Panc1 (cell line): Measurements from ENCODE around the gene NTNG1. TPM values are rescaled to one million over a fixed set of nuclear protein-coding genes. Genes with fewer than 3 reads are reported as not detected.

Source experiments
- ATAC-seq: fragments of 200-7000 bp; cut with Tn5 transposase; 2 replicates; pipeline ENCODE4 v1.9.1; 2020; ENCODE audit warnings: mild to moderate bottlenecking, moderate library complexity
- BruUV-seq: library from RNA; stranded (reverse); fragments of 400-500 nt; replicated peaks from 2 replicates; lab custom pipeline; 2021; lab: Mats Ljungman, UMichigan
- CTCF ChIA-PET: fragments of 300-600 bp; sonication (Branson Sonifier 250); formaldehyde crosslinking; loops from one replicate; lab custom pipeline; 2022; ENCODE audit warnings: antibody characterized with exemption; lab: Charles Lee
- POLR2A ChIA-PET: fragments of 300-600 bp; sonication (Branson Sonifier 250); formaldehyde crosslinking; loops from one replicate; lab custom pipeline; 2022; ENCODE audit warnings: antibody characterized with exemption; lab: Charles Lee
- DNase-seq: peaks from one replicate; pipeline ENCODE4 v3.0.0-alpha.2; 2010; ENCODE audit warnings: low read depth, low spot score
- H3K27ac ChIP-seq: 2 replicates; pipeline ENCODE4 v1.5.1; 2011; ENCODE audit warnings: mild to moderate bottlenecking, low read length, inconsistent platforms
- H3K27me3 ChIP-seq: fragments of 200-500 bp; sonication (Bioruptor generic); 2 replicates; pipeline ENCODE4 v1.6.0; 2014; ENCODE audit warnings: low read length, inconsistent platforms; ENCODE audit not compliant: control insufficient read depth, insufficient read depth
- H3K36me3 ChIP-seq: fragments of 200-500 bp; sonication (Bioruptor generic); 2 replicates; pipeline ENCODE4 v1.5.1; 2014; ENCODE audit warnings: inconsistent platforms, mild to moderate bottlenecking, low read length, moderate library complexity; ENCODE audit not compliant: control insufficient read depth, insufficient read depth
- H3K4me1 ChIP-seq: 2 replicates; pipeline ENCODE4 v1.5.1; 2011; ENCODE audit warnings: inconsistent platforms, mild to moderate bottlenecking, low read length, moderate library complexity; ENCODE audit not compliant: control insufficient read depth, insufficient read depth
- H3K4me3 ChIP-seq, 2 experiments: 2 replicates each; pipeline ENCODE4 v1.5.1; 2011 to 2012; ENCODE audit warnings: low read depth in 2 of 2, low read length in 2 of 2, mild to moderate bottlenecking in 2 of 2, inconsistent platforms in 1 of 2, moderate library complexity in 1 of 2
- H3K9me3 ChIP-seq: fragments of 200-500 bp; sonication (Bioruptor generic); 2 replicates; pipeline ENCODE4 v1.5.1; 2014; ENCODE audit warnings: low read depth, mild to moderate bottlenecking, inconsistent platforms, low read length, moderate library complexity; ENCODE audit not compliant: control insufficient read depth, insufficient read depth
- CTCF ChIP-seq: fragments of 450-650 bp; IDR thresholded peaks from 2 replicates; pipeline ENCODE4 v1.5.1; 2017; ENCODE audit warnings: mild to moderate bottlenecking
- POLR2AphosphoS5 ChIP-seq: IDR thresholded peaks from 2 replicates; pipeline ENCODE4 v1.6.1; 2012; ENCODE audit warnings: mild to moderate bottlenecking, low read depth, low read length, moderate library complexity
- REST ChIP-seq, 2 experiments: IDR thresholded peaks; 2 replicates each; pipeline ENCODE4 v1.6.1; 2011 to 2012; ENCODE audit warnings: low read depth in 2 of 2, control low read depth in 1 of 2, low read length in 1 of 2, mild to moderate bottlenecking in 1 of 2, moderate library complexity in 1 of 2; ENCODE audit not compliant: insufficient read depth in 1 of 2
- SIN3A ChIP-seq: IDR thresholded peaks from 2 replicates; pipeline ENCODE4 v1.6.1; 2012; ENCODE audit warnings: low read depth, mild to moderate bottlenecking, low read length, moderate library complexity, borderline replicate concordance; ENCODE audit not compliant: insufficient read depth
- TCF7L2 ChIP-seq: IDR thresholded peaks from 2 replicates; pipeline ENCODE4 v1.6.1; 2011; ENCODE audit warnings: mild to moderate bottlenecking, low read depth, low read length, inconsistent platforms
- in situ Hi-C: cut with HindIII; loops from 2 replicates; pipeline ENCODE4 v1.10.0; 2016; ENCODE audit warnings: low sequenced_read_pairs, low pct_unique_long_range_greater_than_20kb
- intact Hi-C: fragments of 100-400 bp; cut with micrococcal nuclease; formaldehyde crosslinking; loops from one replicate; pipeline ENCODE4 v1.10.0; 2022; ENCODE audit not compliant: unreplicated experiment
- total RNA-seq: library from RNA; stranded (reverse); gene quantifications from one replicate; pipeline ENCODE4 v1.2.1, GENCODE V29; 2021; ENCODE audit not compliant: unreplicated experiment

The NTNG1 gene
- total RNA-seq, 1 experiment from 2014 or later, result 0.13 TPM

GRCh38 chr1:107272321-107272720, 131.5 kb downstream of the NTNG1 start:
- in situ Hi-C loops (no loop called here), intact Hi-C loops (loop anchor here (10.0 kb wide), 1 partner anchor 252 kb away; no protein-coding TSS in a partner anchor)
- CTCF ChIA-PET, result no interaction called here
- Histone ChIP-seq H3K4me1 (no peaks in the 10 kb centered on the region), H3K36me3 (no peaks in the 10 kb centered on the region), H3K9me3 (no peaks in the 10 kb centered on the region), H3K4me3 (no peak overlapping the region), H3K27me3 (no peaks in the 10 kb centered on the region), H3K27ac (no peak overlapping the region)
- no peak for DNase-seq
- POLR2A ChIA-PET, result no interaction called here
- TF ChIP-seq REST (IDR thresholded peaks at IDR 0.05; ENCODE audit: insufficient read depth in 1 of 2, low read depth in 2 of 2, low read length in 1 of 2), result no peak
- TF ChIP-seq POLR2AphosphoS5, result no peak
- TF ChIP-seq SIN3A, result no peak
- no peak for TF ChIP-seq CTCF
- no peak for TF ChIP-seq TCF7L2
- no peak for ATAC-seq
- no TSS peak for BruUV-seq

- intact Hi-C loops, result loop anchor here (10.0 kb wide), 1 partner anchor 251 kb away; no protein-coding TSS in a partner anchor
- Histone ChIP-seq H3K4me3 (no peak overlapping the region), H3K27ac (no peak overlapping the region), H3K36me3 (no peaks in the 10 kb centered on the region), H3K9me3 (no peaks in the 10 kb centered on the region), H3K4me1 (no peaks in the 10 kb centered on the region), H3K27me3 (no peaks in the 10 kb centered on the region)
- no peak for ATAC-seq
- POLR2A ChIA-PET, result no interaction called here
- in situ Hi-C loops, result no loop called here
- TF ChIP-seq SIN3A, result no peak
- no peak for TF ChIP-seq CTCF
- TF ChIP-seq REST (IDR thresholded peaks at IDR 0.05; ENCODE audit: insufficient read depth in 1 of 2, low read depth in 2 of 2, low read length in 1 of 2), result no peak
- TF ChIP-seq TCF7L2, result no peak
- no peak for TF ChIP-seq POLR2AphosphoS5
- CTCF ChIA-PET, result no interaction called here
- no TSS peak for BruUV-seq
- DNase-seq, result no peak
Observed at GRCh38 chr1:107273515-107273914, 132.7 kb downstream of the NTNG1 start.
